ENCODE data around the gene LPCAT1.
"Not testable (repeated sequence)": the region's sequence is repeated elsewhere in the genome, so short reads cannot be mapped to it uniquely, and the experiment has no call there.

Gene LPCAT1

GRCh38 chr5:1476181-1476966, 47.4 kb downstream of the LPCAT1 start:
- no peak for DNase-seq

- DNase-seq = not testable (repeated sequence)
Observed at GRCh38 chr5:1475544-1475900, 48.2 kb downstream of the LPCAT1 start.

GRCh38 chr5:1474866-1475543, 48.8 kb downstream of the LPCAT1 start:
- no peak for DNase-seq

- DNase-seq = no peak
Observed at GRCh38 chr5:1474183-1474839, 49.4 kb downstream of the LPCAT1 start.

GRCh38 chr5:1473746-1474145, 50.0 kb downstream of the LPCAT1 start:
- DNase-seq = no peak

- DNase-seq = no peak
Observed at GRCh38 chr5:1472964-1473628, 50.7 kb downstream of the LPCAT1 start.

- DNase-seq = no peak
Observed at GRCh38 chr5:1471997-1472963, 51.5 kb downstream of the LPCAT1 start.

- no peak for DNase-seq
Observed at GRCh38 chr5:1471240-1471853, 52.4 kb downstream of the LPCAT1 start.

- no peak for DNase-seq
Observed at GRCh38 chr5:1470762-1471211, 53.0 kb downstream of the LPCAT1 start.

GRCh38 chr5:1468629-1469527, 54.9 kb downstream of the LPCAT1 start:
- DNase-seq = no peak

- DNase-seq = no peak
Observed at GRCh38 chr5:1468247-1468612, 55.5 kb downstream of the LPCAT1 start.

- no peak for DNase-seq
Observed at GRCh38 chr5:1467341-1468246, 56.2 kb downstream of the LPCAT1 start.

- DNase-seq = no peak
Observed at GRCh38 chr5:1466631-1467265, 57.0 kb downstream of the LPCAT1 start.

- DNase-seq = no peak
Observed at GRCh38 chr5:1465966-1466471, 57.7 kb downstream of the LPCAT1 start.

- DNase-seq = no peak
Observed at GRCh38 chr5:1465117-1465516, 58.6 kb downstream of the LPCAT1 start.

- DNase-seq = no peak
Observed at GRCh38 chr5:1464511-1464910, 59.2 kb downstream of the LPCAT1 start.

GRCh38 chr5:1464096-1464446, 59.7 kb downstream of the LPCAT1 start:
- DNase-seq = no peak

- DNase-seq = no peak
Observed at GRCh38 chr5:1463326-1464095, 60.2 kb downstream of the LPCAT1 start.

Data from DMS 273 treated with DMSO at 0.1 percent for 48 hours (cell line).